HL-60/S4 treated with retinoic acid at 250 ng/mL for 4 days and 3 days (cell line): ENCODE data around the gene MGAT4C.

Experiments
- in situ Hi-C: fragments of 300-500 bp; cut with MboI; formaldehyde crosslinking; loops from 2 replicates; pipeline ENCODE4 v1.7.0; 2022; ENCODE audit warnings: low sequenced_read_pairs

The MGAT4C gene

GRCh38 chr12:86230516-86231146 is 25.6 kb downstream of the MGAT4C start:
- in situ Hi-C loops: no loop called here

DNA sequence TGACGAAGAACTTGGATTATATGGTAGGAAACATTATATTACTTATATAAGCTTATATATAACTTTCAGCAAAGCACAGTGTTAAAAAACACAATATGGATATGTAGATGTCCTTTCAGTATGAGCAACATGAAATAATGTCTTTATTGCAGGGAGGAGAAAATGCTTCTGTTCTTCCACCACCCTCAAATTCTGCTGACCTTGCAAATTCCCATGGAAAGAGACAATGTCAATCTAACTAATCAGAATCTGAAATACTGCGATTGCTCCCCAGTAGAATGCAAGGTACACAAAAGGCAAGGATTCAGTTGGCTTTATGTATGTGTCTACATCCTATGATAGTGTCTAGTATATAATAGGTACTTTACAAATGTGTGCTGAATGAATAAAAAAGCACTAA is 26.4 kb downstream of the MGAT4C start:
- in situ Hi-C loops: no loop called here

GRCh38 chr12:86228656-86229055 is 27.5 kb downstream of the MGAT4C start:
- in situ Hi-C loops: no loop called here

GRCh38 chr12:86226481-86226880 is 29.7 kb downstream of the MGAT4C start:
- in situ Hi-C loops: no loop called here

GRCh38 chr12:86216591-86216990 is 39.6 kb downstream of the MGAT4C start:
- in situ Hi-C loops: no loop called here

DNA sequence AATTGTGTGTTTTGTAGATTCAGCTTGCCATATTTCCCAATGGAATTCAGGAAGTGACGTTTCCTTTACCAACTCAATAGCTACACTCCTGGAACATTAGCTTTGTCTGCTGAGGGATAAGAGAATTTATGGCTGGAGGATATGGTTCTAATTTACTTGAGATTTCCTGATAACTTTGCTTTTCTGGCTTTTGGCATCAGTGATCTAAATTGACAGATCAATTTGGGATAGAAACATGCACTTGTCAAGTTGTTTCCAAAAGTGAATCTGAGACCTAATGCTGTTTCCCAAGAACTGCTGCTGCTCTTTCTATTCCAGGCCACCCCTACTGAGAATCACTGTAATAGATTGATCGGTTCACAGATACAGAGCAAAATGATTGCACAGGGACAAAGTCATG is 43.2 kb downstream of the MGAT4C start:
- in situ Hi-C loops: no loop called here

- in situ Hi-C loops: no loop called here
Observed at GRCh38 chr12:86198696-86199444, 57.3 kb downstream of the MGAT4C start.

GRCh38 chr12:86196465-86196864 is 59.7 kb downstream of the MGAT4C start:
- in situ Hi-C loops: no loop called here

DNA sequence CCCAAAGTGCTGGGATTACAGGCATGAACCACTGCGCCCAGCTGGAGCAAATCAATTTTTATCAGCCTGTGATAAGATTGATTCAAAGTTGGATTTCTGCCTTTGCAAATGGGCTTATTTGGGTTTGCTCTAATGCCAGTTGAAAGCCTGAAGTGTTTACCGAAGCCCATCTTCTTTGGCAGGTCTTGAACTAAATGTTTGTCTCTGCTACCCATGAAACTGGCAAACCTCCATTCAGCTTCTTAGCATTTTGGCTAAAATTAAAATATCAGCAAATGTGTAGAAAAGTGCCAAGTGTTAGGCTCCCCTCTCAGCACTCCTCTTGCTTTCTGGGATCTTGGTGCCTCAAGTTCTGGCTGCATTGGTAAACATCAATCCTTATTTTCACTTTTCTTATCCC is 61.5 kb downstream of the MGAT4C start:
- in situ Hi-C loops: no loop called here

- in situ Hi-C loops: no loop called here
Observed at GRCh38 chr12:86193931-86194330, 62.3 kb downstream of the MGAT4C start.

- in situ Hi-C loops: no loop called here
Observed at GRCh38 chr12:86188226-86188625, 68.0 kb downstream of the MGAT4C start.

DNA sequence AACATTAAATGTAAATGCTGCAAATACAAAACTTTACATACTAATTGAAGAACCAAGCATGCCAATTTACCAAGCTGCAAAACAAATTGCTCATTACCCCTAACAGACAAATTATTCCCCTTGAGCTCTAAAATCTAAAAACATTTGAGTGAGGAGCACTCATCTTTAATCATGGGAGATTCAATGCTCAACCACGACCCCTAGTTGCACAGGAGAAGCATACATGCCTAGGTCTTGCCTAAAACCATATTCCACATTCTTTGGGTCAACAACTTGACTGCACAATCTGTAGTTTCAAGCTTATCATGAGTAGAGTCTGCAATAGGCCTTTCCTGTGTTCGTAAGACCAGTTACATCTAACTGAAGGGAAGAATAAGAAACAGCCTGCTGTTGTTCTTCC is 69.7 kb downstream of the MGAT4C start:
- in situ Hi-C loops: no loop called here

- in situ Hi-C loops: no loop called here
Observed at GRCh38 chr12:86179855-86180254, 76.3 kb downstream of the MGAT4C start.

- in situ Hi-C loops: no loop called here
Observed at GRCh38 chr12:86174188-86174587, 82.0 kb downstream of the MGAT4C start.

DNA sequence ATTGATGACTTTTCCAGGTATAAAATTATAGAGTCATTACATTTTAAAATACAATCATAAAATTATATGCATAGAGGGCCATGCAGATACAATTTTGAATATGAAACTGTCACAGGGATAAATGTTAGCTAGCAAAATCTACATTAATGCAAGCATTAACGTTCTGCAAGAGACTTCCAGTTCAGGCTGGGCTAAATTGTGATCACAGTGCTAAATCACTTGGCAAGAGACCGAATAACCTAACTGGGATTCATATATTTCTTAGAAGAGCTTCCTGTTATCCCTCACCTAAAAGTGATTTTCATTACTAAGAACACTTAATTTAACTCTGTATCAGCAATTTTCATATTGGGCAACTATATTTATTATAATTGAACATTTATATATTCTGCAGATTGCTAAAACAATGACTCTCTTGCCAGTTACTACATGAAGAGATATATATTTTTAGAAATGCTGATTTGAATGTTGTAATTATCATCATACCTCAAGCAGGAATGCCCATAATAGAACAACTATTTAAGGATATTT is 83.2 kb downstream of the MGAT4C start:
- in situ Hi-C loops: no loop called here

- in situ Hi-C loops: no loop called here
Observed at GRCh38 chr12:86170051-86170450, 86.1 kb downstream of the MGAT4C start.

DNA sequence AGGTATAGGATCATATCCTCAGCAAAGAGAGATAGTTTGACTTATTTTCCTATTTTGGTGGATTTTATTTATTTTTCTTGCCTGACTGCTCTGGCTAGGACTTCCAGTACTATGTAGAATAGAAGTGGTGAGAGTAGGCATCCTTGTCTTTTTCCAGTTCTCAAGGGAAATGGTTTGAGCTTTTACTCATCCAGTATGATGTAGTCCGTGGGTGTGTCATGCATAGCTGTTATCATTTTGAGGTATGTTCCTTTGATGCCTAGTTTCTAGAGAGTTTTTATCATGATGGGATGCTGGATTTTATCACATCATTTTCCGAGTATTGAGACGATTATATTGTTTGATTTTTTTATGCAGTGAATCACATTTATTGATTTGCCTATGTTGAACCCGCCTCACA is 97.2 kb downstream of the MGAT4C start:
- in situ Hi-C loops: no loop called here

GRCh38 chr12:86154620-86155019 is 101.6 kb downstream of the MGAT4C start:
- in situ Hi-C loops: no loop called here

DNA sequence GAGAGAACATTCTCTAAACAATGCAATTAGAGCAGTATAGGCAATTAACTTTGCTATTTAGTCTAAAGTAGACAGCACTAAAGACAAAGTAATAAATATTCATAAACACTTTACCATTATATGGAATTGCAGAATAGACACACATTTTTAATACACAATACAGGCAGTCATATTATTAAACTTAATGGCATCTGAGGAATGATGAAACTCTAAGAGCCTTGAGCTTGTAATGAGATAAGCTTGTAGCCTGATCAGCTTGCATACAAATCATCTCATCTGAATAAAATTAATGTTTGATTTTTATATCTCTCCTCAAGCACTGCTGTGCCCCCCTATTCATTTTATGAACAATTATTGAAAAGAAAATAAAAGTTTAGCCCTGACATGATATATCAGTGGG is 107.6 kb downstream of the MGAT4C start:
- in situ Hi-C loops: no loop called here

DNA sequence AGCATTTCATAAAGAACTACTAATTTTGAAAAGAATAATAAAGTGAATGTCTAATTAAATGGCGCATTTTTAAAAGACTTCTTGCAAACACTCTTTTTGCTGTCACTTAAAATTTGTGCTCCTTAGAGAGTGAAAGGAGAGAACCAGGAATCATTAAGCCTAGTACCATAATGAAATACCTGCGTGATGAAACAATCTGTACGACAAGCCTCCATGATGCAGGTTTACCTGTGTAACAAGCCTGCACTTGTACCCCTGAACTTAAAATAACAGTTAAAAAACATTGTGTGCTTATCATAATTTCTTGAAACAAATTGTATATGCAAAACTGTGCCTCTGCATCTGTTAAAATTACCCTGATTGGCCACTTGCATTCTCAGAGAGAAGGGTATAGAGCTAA is 108.1 kb downstream of the MGAT4C start:
- in situ Hi-C loops: no loop called here

DNA sequence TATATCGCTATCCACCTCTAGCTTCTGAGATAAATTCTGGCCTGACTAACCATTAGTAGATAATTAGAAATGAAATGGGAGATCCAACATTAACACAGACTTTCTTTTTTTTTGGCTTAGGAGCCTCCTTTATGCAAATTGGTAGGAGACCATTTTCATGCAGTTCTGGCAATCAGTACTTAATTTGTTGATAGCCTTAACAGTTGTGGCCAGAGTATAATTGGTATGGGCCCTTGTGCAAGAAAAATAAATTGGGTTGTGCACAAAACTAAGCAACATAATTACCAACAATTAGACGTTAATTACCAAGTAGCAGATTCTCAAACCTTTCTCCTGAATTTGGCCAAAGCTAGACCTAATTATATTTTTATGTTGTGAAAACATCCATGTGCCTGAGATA is 111.0 kb downstream of the MGAT4C start:
- in situ Hi-C loops: no loop called here

GRCh38 chr12:86143162-86143561 is 113.0 kb downstream of the MGAT4C start:
- in situ Hi-C loops: no loop called here
